ENCODE data around the gene KISS1R.

The KISS1R gene

DNA sequence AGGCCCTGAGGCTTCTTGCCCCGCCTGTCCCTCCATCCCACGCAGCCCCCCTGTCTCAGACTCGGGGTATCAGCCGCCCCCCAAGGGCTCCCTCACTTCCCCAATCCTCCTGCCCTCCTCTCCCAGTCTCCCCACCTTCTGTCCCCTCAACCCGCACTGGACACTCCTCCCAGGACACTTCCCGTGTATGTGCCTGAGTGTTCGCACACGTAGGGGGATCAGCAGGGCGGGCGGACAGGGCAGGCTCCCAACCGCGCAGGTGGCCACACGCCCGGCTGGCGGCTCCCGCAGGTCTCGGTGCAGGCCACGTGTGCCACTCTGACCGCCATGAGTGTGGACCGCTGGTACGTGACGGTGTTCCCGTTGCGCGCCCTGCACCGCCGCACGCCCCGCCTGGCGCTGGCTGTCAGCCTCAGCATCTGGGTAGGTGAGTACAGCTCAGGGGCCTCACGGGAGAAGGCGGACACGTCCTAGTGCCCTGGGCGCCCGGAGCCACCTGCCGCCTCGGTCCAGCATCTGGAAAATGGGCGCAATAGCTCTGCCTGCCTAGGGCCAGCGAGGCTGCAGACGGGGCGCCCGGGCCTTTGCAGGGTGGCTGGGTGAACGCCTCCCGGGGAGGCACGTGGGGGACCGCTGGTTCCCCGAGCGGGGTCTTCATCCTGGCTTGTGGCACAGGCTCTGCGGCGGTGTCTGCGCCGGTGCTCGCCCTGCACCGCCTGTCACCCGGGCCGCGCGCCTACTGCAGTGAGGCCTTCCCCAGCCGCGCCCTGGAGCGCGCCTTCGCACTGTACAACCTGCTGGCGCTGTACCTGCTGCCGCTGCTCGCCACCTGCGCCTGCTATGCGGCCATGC lies 2.3 kb downstream of the KISS1R start:
- in situ Hi-C loops (cut with MboI; ENCODE audit: low sequenced_read_pairs): loop anchor here (5.0 to 10.0 kb wide), 3 partner anchors 63 to 325 kb away; partner anchors contain the start of genes ATP5F1D, MIDN and WDR18

DNA sequence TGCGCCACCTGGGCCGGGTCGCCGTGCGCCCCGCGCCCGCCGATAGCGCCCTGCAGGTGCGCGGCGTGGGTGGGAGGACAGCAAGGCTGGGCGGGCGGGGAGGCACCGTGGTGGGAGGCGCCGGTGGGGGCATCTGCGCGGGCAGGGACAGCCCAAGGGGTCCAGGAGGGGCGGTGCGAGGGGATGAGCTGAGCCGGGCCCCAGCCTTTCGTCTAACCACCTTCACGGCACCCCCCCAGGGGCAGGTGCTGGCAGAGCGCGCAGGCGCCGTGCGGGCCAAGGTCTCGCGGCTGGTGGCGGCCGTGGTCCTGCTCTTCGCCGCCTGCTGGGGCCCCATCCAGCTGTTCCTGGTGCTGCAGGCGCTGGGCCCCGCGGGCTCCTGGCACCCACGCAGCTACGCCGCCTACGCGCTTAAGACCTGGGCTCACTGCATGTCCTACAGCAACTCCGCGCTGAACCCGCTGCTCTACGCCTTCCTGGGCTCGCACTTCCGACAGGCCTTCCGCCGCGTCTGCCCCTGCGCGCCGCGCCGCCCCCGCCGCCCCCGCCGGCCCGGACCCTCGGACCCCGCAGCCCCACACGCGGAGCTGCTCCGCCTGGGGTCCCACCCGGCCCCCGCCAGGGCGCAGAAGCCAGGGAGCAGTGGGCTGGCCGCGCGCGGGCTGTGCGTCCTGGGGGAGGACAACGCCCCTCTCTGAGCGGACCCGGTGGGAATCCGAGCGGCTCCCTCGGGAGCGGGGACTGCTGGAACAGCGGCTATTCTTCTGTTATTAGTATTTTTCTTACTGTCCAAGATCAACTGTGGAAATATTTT lies 3.1 kb downstream of the KISS1R start:
- in situ Hi-C loops (cut with MboI; ENCODE audit: low sequenced_read_pairs): loop anchor here (5.0 to 10.0 kb wide), 3 partner anchors 62 to 325 kb away; partner anchors contain the start of genes ATP5F1D, MIDN and WDR18

DNA sequence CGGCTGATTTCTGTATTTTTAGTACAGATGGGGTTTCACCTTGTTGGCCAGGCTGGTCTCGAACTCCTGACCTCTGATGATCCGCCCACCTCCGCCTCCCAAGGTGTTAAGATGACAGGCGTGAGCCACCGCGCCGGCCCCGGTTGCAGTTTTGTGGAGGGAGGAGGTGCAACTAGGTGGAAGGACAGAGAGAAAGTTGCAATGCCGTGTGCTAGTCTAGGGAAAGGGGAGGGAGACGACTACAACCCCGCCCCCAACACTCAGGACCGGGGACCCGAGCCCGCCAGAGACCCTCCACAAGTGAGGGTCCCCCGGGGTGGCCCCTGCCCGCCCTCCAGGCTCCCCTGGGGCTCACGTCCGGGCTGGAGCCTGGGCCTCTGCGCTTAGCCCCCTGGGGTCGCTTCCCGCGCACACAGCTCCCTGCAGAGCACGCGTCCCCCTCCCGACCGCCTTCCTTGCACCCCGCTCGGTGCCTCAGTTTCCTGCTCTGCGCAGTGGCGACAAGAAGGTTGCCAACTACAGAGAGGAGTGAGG lies 7.5 kb downstream of the KISS1R start:
- in situ Hi-C loops (cut with MboI; ENCODE audit: low sequenced_read_pairs): loop anchor here (5.0 to 10.0 kb wide), 3 partner anchors 58 to 320 kb away; partner anchors contain the start of genes ATP5F1D, MIDN and WDR18

DNA sequence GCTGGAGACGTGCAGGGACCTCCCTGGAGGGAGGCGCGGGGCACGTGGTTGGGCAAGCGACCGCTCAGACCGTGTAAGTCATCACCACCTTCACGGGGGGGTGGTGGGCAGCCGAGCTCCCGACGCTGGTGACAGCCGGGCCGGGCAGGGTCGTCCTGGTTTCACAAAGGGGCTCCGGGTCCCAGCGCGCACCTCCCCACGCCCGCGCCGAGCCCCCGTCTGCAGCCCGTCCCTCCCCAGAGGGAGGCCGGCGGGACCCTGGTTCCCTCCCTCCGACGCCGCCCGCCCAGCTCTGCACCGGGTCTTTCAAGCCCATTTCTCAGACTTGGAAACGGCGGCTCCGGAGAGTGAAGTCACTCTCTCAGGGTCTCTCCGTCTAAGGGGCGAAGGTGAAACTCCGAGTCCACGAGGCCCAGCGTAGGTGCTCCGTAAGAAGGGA lies 8.0 kb downstream of the KISS1R start:
- in situ Hi-C loops (cut with MboI; ENCODE audit: low sequenced_read_pairs): loop anchor here (10.0 kb wide), 1 partner anchor 320 kb away; the partner anchor contains the start of genes ATP5F1D and MIDN

DNA sequence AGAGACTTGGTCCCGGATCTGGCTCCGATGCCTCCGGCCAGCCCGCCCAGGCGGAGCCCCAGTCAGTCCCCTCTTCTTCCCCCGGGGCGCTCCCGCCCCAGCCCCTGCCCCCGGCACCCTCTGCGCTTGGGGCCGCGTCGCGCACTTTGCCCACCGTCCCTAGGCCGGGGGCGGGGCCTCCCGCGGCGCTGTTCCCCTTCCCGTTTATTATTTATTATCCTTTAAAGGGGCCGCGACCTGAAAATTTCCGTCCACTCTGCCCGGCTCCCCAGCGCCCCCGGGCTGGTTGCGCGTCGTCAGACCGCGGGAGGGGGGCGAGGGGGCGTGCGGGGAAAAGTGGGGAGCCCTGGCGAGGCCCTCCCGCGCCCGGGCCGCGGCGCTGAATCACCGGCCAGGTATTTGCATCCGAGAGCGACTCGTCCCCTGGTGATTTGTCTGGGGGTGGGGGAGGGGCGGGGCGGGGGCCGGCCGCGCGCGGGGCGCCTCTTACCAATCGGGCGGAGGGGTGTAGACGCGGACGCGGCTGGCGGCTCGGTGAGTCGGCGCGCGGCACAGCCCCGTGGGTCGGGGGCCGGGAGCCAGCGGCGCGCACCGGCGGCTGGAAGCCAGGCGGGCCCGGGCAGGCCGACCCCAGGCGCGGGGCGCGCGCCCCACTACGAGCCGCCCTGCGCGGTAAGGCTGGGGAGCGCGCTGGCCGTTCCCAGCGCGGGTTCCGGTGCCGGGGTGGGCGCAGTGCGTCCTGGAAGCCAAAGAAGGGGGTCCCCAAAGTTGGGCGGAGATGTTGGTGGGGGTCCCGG lies 8.6 kb downstream of the KISS1R start, which contains the start of gene ARID3A:
TSS of gene ARID3A (plus strand) at position 510 of the 797 bp plus-strand sequence. CDS start 3,494 bp downstream, outside the sequence.
- in situ Hi-C loops (cut with MboI; ENCODE audit: low sequenced_read_pairs): loop anchor here (10.0 kb wide), 1 partner anchor 319 kb away; the partner anchor contains the start of genes ATP5F1D and MIDN

DNA sequence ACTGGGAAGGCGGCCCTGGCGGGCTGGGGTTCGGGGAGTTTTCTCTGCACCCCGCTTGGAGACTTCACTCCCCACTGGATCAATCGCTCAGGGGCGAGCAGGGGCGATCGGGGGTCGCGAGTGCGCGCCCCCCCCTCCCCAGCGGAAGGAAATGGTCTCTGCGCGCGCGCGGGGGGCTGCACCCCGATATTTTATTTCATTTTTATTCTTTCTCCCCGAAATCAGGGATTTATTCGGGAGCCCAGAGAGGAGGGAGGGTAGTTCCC lies 9.1 kb downstream of the KISS1R start:
- in situ Hi-C loops (cut with MboI; ENCODE audit: low sequenced_read_pairs): loop anchor here (10.0 kb wide), 1 partner anchor 319 kb away; the partner anchor contains the start of genes ATP5F1D and MIDN

DNA sequence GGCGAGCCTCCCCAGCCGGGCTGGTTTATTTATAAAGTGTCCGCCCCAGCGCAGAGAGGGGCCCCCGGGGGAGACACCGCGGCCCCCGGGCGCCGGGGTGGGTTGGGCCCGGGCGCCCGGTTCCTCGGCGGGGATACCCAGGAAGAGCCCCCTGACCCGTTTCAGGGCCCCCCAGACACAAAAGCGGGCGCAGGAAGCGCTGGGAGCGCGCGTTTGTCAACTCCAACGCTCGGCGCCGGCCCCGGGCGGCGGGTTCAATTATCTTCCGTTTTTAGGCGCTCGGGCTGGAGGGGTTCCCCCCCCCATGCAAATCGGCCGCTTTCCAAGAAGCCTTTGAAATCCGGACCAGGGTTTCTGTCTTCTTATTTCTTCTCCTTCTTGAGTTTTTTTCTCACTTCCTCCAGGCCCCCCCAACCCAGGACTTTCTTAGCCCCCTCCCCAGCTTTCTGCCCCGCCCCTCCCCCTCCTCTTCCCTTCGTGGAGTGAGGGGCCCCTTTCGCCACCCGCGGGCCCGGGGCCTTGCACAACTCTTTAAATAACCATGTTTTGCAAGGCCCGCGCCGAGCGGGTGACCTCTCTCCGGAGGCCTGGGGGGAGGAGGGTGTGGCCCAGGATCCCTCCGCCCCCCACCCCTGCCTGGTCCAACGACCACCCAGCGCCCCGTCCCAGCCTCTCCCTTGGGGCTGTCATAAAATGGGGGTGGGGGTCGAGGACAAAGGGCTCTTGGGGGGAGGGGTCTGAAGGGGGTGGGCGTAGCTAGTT lies 9.6 kb downstream of the KISS1R start:
- in situ Hi-C loops (cut with MboI; ENCODE audit: low sequenced_read_pairs): loop anchor here (10.0 kb wide), 1 partner anchor 318 kb away; the partner anchor contains the start of genes ATP5F1D and MIDN

DNA sequence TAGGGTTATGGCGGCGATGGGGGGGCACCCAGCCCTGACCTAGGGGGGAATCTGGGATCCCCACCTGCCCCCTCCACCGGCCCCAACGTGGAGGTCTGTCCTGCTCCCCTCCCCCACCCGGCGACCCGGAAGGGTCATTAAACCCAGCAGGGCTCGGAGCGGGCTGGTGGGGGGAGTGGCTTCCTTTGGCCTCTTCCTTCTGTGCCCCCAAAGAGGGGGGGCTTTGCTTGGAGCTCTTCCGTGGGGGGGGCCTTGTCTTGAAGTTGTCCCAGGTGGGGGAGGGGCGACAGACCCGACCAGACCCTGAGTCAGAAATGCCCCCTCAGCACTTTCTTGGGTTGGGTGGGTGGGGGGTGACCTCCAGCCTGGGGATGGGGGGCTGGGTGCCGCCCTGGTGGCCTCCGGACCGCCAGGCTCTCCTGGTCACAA lies 10.2 kb downstream of the KISS1R start:
- in situ Hi-C loops (cut with MboI; ENCODE audit: low sequenced_read_pairs): loop anchor here (10.0 kb wide), 1 partner anchor 317 kb away; the partner anchor contains the start of genes ATP5F1D and MIDN

DNA sequence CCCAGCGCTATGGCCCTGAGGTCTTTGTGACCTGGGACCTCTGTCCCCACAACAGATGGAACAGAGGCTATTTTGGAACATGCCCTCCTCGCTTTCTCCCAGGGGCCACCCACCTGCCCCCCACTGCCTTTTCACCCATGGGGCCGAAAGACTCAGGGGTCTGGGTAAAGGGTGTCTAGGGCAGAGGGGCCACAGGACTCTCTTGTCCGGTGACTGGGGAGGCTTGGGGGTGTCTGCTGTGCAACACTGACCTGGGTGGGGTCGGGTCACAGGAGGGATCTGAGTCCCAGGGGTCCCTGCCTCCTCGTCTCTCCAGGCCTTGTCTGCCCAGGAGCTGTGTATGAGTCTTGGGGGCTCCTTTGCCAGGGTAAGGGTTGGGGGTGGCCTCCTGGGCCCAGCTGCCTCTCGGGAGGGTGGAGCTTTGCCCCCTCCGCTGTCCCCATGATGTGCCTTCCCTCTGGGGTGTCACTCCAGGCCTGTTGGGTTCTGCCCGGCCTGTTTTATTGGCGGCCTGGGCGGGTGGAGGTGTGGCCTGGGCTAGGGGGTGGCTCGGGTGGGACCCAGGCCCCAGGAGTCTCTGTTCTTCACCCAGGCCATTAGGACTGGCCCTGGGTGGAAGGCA lies 10.8 kb downstream of the KISS1R start:
- in situ Hi-C loops (cut with MboI; ENCODE audit: low sequenced_read_pairs): loop anchor here (10.0 kb wide), 1 partner anchor 317 kb away; the partner anchor contains the start of genes ATP5F1D and MIDN

DNA sequence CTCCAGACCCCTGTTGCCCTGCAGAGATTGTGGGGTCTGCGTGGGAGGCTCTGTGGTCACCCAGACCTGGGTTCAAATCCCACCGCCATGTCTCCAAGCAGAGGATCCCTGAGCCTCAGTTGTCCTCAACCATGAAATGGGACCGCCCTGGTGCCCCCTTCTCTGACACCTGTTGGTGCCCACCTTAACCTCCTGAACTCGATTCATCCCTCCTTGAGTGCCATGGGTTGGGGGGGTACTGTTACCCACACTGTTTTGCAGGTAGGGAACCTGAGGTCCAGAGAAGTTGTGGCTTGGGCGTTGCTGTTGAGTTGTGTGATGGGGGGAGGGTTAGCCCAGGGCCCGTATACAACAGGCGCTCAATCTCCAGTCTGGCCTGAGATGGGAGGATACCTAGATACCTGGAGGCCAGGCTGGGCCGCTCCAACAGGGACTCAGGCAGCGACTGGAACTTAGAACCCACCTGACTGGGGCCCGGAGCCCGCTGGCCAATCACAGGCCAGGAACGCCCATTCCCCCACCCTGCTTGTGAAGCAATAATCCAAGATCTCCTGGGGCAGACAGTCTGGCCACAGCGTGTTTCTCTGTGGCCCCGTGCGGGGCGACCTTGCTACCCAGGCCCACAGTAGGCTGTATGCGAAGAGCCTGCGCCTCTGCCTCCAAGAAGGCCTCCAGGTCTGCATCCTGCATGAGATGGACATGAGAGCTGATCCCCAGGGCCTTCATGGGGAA lies 11.5 kb downstream of the KISS1R start:
- in situ Hi-C loops (cut with MboI; ENCODE audit: low sequenced_read_pairs): loop anchor here (10.0 kb wide), 1 partner anchor 316 kb away; the partner anchor contains the start of genes ATP5F1D and MIDN

DNA sequence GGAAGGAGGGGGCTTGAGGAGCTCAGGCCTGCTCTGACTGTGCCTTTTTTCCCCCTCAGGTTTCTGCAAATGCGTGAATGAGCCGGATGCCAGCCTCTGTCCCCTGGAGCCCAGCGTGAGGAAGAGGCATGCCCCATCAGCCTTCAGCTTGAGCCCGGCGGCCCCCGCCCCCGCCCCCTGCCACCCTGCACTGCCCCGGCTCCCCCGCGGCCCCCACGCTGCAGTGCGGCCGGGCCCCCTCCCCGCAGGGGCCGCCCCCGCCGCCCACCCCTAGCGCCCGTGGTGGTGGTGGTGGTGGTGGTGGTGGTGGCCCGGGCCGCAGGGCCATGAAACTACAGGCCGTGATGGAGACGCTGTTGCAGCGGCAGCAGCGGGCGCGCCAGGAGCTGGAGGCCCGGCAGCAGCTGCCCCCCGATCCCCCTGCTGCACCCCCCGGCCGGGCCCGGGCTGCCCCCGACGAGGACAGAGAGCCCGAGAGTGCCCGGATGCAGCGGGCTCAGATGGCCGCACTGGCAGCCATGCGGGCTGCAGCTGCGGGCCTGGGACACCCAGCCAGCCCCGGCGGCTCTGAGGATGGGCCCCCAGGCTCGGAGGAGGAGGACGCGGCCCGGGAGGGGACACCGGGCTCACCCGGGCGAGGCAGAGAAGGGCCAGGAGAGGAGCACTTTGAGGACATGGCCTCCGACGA lies 12.2 kb downstream of the KISS1R start:
- in situ Hi-C loops (cut with MboI; ENCODE audit: low sequenced_read_pairs): loop anchor here (10.0 kb wide), 1 partner anchor 315 kb away; the partner anchor contains the start of genes ATP5F1D and MIDN

DNA sequence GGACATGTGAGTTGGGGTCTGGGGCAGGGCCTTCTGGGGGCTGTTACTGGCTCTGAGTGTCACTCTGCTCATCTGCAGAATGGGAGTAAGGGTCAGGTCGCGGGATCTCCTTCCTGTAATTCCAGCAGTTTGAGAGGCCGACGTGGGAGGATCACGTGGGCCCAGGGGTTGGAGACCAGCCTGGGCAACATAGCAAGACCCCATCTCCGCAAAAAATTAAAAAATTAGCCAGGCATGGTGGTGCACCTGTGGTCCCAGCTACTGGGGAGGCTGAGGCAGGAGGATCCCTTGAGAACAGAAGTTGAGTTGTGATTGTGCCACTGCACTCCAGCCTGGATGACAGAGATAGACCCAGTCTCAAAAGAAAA lies 12.7 kb downstream of the KISS1R start:
- in situ Hi-C loops (cut with MboI; ENCODE audit: low sequenced_read_pairs): loop anchor here (10.0 kb wide), 1 partner anchor 315 kb away; the partner anchor contains the start of genes ATP5F1D and MIDN

DNA sequence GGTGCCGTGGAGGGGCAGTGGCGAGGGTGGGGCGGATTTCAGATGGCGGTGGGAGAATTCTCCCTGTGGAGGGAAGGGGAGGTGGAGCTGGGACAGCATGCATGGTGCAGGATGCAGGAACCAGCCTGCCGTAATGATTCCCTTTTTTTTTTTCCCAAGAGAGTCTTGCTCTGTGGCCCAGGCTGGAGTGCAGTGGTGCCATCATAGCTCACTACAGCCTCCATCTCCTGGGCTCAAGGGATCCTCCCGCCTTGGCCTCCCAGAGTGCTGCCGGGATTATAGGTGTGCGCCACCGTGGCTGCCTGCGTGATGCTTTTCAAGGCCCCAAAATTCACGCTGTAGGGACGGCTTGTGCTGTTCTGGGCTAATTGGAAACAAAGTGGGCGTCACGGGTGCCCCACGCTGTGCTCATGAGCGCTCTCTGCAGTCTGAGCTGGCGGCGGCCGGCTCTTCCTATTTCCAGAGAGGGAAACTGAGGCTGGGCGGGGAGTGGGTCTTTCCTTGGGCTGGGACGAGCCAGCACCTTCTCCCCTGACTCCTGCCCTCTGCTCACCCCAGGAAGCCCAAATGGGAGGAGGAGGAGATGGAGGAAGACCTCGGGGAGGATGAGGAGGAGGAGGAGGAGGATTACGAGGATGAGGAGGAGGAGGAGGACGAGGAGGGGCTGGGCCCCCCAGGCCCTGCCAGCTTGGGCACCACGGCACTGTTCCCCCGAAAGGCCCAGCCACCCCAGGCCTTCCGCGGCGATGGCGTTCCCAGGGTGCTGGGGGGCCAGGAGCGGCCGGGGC lies 14.9 kb downstream of the KISS1R start:
- in situ Hi-C loops (cut with MboI; ENCODE audit: low sequenced_read_pairs): no loop called here

DNA sequence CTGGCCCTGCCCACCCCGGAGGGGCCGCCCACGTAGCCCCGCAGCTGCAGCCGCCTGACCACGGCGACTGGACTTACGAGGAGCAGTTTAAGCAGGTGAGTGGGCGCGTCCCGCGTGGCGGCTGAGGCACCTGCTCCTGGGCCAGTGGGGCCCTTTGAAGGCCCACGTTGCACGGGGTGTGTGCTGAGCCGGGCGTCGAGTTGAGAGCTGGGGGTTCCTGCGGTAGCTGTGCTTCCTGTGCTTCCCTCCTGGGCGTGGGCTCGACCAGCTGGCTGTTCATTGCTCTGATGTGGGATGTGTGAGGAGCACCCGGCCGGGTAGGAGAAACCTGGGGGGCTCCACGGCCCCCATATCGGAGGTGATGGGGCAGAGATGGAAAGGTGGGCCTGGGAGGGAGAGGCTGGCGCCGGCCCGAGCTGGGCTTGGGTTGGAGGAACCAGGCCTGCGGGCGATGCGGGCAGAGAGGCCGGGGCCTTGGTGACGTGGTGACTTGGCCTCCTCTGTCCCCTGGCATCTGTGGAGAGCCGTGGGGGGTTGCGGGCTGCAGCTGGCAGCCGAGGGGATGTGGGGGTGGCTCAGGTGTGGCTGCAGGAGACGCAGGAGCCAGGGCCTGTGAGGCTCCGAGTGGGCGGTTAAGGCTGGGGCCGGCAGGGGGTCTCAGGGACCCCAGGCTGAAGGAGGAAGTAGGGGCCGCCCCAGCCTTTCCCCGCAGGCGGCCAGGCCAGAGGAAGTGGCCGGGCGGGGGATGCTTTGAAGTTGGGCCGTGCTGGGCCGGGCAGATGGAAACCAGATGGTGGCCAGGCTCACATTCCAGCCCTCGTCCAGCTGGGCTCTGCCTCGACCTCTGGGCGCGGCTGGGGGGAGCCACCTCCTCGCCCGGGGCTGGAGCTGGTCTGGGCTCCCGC lies 15.8 kb downstream of the KISS1R start:
- in situ Hi-C loops (cut with MboI; ENCODE audit: low sequenced_read_pairs): no loop called here

DNA sequence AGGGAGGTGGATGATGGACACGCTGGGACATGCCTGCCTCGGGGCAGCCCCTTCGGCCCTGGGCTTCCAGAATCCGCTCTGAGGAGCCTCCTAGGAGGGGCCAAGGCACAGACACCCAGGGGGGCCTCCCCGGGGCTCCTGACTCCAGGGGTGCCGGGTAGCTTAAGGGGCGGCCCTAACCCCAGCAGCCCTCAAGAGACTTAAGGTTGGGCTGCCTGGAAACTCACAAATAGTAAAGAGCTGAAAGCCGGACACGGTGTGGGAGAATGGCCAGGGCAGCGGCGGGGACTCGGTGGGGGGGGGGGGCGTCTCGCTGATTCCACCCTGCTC lies 16.4 kb downstream of the KISS1R start:
- in situ Hi-C loops (cut with MboI; ENCODE audit: low sequenced_read_pairs): no loop called here

All from HL-60/S4 (cell line).